Measurements from ENCODE around the gene CCM2.

DNA sequence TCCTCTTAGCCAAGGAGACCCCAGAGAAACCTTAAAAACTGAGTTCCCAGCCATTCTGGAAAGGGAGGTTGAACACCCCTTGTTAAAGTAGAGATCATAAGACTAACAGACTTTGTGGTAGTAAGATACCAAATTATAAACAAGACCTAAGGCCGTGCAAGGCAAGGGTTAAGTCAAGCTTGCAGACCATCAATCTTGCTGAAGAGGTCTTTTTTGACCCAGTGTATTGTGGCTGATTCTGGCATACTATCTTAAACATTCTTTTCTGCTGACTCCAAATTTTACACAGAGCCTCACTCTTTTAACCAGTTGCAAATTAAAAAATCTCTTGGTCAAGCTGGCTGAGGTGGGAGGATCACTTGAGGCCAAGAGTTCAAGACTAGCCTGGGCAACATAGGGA lies 112.6 kb downstream of the CCM2 start:
- TF ChIP-seq, protein P1, sequence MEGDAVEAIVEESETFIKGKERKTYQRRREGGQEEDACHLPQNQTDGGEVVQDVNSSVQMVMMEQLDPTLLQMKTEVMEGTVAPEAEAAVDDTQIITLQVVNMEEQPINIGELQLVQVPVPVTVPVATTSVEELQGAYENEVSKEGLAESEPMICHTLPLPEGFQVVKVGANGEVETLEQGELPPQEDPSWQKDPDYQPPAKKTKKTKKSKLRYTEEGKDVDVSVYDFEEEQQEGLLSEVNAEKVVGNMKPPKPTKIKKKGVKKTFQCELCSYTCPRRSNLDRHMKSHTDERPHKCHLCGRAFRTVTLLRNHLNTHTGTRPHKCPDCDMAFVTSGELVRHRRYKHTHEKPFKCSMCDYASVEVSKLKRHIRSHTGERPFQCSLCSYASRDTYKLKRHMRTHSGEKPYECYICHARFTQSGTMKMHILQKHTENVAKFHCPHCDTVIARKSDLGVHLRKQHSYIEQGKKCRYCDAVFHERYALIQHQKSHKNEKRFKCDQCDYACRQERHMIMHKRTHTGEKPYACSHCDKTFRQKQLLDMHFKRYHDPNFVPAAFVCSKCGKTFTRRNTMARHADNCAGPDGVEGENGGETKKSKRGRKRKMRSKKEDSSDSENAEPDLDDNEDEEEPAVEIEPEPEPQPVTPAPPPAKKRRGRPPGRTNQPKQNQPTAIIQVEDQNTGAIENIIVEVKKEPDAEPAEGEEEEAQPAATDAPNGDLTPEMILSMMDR (conservative IDR thresholded peaks at IDR 0.05; ENCODE audit: low read depth in 2 of 2): no peak
- TF ChIP-seq REST (IDR thresholded peaks at IDR 0.05; ENCODE audit: unreplicated experiment): no peak

All from GM23338 (cell line).